SJSA1 (cell line): ENCODE measurements around the gene RASEF. TPM values are rescaled to one million over a fixed set of nuclear protein-coding genes. Genes with fewer than 3 reads are reported as not detected.
A peak's percentile ranks its signal among the peaks of the same experiment; 100 is the strongest.

Experiments used
- DNase-seq, 2 experiments: peaks; one replicate each; pipeline ENCODE4 v3.0.0-alpha.2; 2015 to 2020; ENCODE audit warnings: low spot score in 2 of 2, low read depth in 1 of 2
- H3K27ac ChIP-seq: fragments of 250-450 bp; sonication (Bioruptor Pico); 2 replicates; pipeline ENCODE4 v1.5.1; 2020; ENCODE audit warnings: mild to moderate bottlenecking, moderate library complexity
- H3K27me3 ChIP-seq: fragments of 250-450 bp; sonication (Bioruptor Pico); replicated peaks from 2 replicates; pipeline ENCODE4 v1.5.1; 2020; ENCODE audit warnings: mild to moderate bottlenecking, moderate library complexity
- H3K36me3 ChIP-seq: fragments of 250-450 bp; sonication (Bioruptor Pico); 2 replicates; pipeline ENCODE4 v1.5.1; 2020; ENCODE audit warnings: mild to moderate bottlenecking
- H3K4me1 ChIP-seq: fragments of 250-450 bp; sonication (Bioruptor Pico); replicated peaks from 2 replicates; pipeline ENCODE4 v1.6.1; 2021; ENCODE audit warnings: mild to moderate bottlenecking
- H3K4me3 ChIP-seq: fragments of 250-450 bp; sonication (Bioruptor Pico); 2 replicates; pipeline ENCODE4 v1.5.1; 2020; ENCODE audit warnings: mild to moderate bottlenecking
- H3K9me3 ChIP-seq: fragments of 250-450 bp; sonication (Bioruptor Pico); replicated peaks from 2 replicates; pipeline ENCODE4 v1.5.1; 2020; ENCODE audit warnings: mild to moderate bottlenecking
- total RNA-seq: library from RNA; depleted of rRNA; stranded (reverse); fragments of >200 nt; shearing (Covaris generic); gene quantifications from 2 replicates; pipeline ENCODE4 v1.2.3, GENCODE V29; 2014

The RASEF gene
- total RNA-seq, 1 experiment from 2014 or later, result 0.16 TPM

GRCh38 chr9:83069651-83070050, 6.7 kb upstream of the RASEF start:
- H3K27me3 ChIP-seq, result no peaks in the 10 kb centered on the region
- H3K27ac ChIP-seq, result no peak overlapping the region
- H3K9me3 ChIP-seq, result no peaks in the 10 kb centered on the region
- H3K4me1 ChIP-seq, result 0 out of 2 replicates have a peak, but pooled peaks cover 3% of the 10 kb centered on the region
- no peak overlapping the region for H3K4me3 ChIP-seq
- H3K36me3 ChIP-seq, result no peaks in the 10 kb centered on the region
- no peak for DNase-seq

GRCh38 chr9:83068414-83068813, 5.5 kb upstream of the RASEF start:
- Histone ChIP-seq H3K9me3 (no peaks in the 10 kb centered on the region), H3K4me3 (no peak overlapping the region), H3K4me1 (0 out of 2 replicates have a peak, but pooled peaks cover 3% of the 10 kb centered on the region), H3K27ac (no peak overlapping the region), H3K36me3 (no peaks in the 10 kb centered on the region), H3K27me3 (peaks cover 11% of the 10 kb centered on the region)
- no peak for DNase-seq

- peaks cover 5% of the 10 kb centered on the region; the same call in 1 of the 2 replicates for H3K9me3 ChIP-seq
- no peak overlapping the region for H3K27ac ChIP-seq
- peaks cover 9% of the 10 kb centered on the region for H3K4me1 ChIP-seq
- no peak overlapping the region for H3K4me3 ChIP-seq
- H3K27me3 ChIP-seq, result peaks cover 19% of the 10 kb centered on the region
- H3K36me3 ChIP-seq, result no peaks in the 10 kb centered on the region
- no peak for DNase-seq
These were observed 4.6 kb upstream of the RASEF start for GRCh38 chr9:83067579-83067978.

- no peak for DNase-seq
- Histone ChIP-seq H3K27me3 (peaks cover 27% of the 10 kb centered on the region), H3K4me1 (peaks cover 16% of the 10 kb centered on the region), H3K36me3 (no peaks in the 10 kb centered on the region), H3K9me3 (peaks cover 5% of the 10 kb centered on the region), H3K27ac (no peak overlapping the region), H3K4me3 (no peak overlapping the region)
These were observed 3.8 kb upstream of the RASEF start for GRCh38 chr9:83066771-83067170.

- H3K27me3 ChIP-seq, result peaks cover 35% of the 10 kb centered on the region
- DNase-seq, result no peak
- H3K4me3 ChIP-seq, result no peak overlapping the region
- H3K27ac ChIP-seq, result no peak overlapping the region
- peaks cover 16% of the 10 kb centered on the region for H3K4me1 ChIP-seq
- H3K9me3 ChIP-seq, result peaks cover 5% of the 10 kb centered on the region
- H3K36me3 ChIP-seq, result no peaks in the 10 kb centered on the region
These were observed 2.3 kb upstream of the RASEF start for GRCh38 chr9:83065233-83065632.

DNA sequence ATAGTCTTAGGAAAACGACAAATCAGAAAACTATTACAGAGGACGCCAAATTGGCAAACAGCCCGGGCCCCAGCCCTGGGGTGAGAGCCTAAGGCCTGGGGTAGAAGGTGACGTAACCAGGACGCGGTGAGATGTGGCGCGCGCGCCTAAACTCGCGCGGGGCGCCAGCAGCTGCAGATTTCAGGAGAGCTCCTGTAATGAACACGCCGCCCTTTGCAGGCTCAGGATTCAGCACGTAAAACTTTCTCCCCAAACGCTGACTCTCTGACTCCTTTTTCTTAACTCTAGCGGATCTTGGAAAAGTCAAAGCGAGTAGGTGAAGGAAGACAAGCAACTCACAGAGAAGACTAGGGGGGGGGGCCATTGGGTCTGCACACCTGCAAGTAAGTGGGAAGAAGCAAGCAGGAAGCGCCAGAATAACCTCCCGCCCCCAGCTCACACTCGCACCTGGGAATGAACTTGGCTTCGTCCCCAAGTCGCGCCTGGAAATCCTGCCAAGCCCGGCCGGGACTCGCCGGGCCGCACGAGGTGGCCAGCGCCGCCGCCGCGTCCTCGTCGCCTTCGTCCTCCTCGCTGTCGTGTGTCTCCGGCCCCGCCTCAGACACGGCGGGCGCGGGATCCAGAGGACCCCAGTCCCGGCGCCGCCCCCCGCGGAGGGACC, 822 bp downstream of the RASEF start:
- Histone ChIP-seq H3K36me3 (no peaks in the 10 kb centered on the region), H3K27ac (no peak overlapping the region), H3K27me3 (peaks cover 37% of the 10 kb centered on the region), H3K9me3 (peaks cover 5% of the 10 kb centered on the region), H3K4me1 (peaks cover 16% of the 10 kb centered on the region), H3K4me3 (peak overlapping the region; percentile 27)
- peak in 1 of 2 experiments; percentile 22 for DNase-seq

GRCh38 chr9:83061036-83061435, 1.9 kb downstream of the RASEF start:
- no peaks in the 10 kb centered on the region for H3K36me3 ChIP-seq
- peaks cover 37% of the 10 kb centered on the region for H3K27me3 ChIP-seq
- peaks cover 13% of the 10 kb centered on the region for H3K4me1 ChIP-seq
- no peak for DNase-seq
- H3K27ac ChIP-seq, result no peak overlapping the region
- H3K4me3 ChIP-seq, result no peak overlapping the region
- peaks cover 5% of the 10 kb centered on the region for H3K9me3 ChIP-seq

- DNase-seq, result no peak
These were observed 2.4 kb downstream of the RASEF start for GRCh38 chr9:83060556-83060955.

GRCh38 chr9:83059417-83059816, 3.5 kb downstream of the RASEF start:
- no peak for DNase-seq
- H3K36me3 ChIP-seq, result no peaks in the 10 kb centered on the region
- no peak overlapping the region for H3K4me3 ChIP-seq
- H3K9me3 ChIP-seq, result peaks cover 5% of the 10 kb centered on the region
- H3K27me3 ChIP-seq, result peaks cover 36% of the 10 kb centered on the region
- no peak overlapping the region for H3K27ac ChIP-seq
- peaks cover 13% of the 10 kb centered on the region for H3K4me1 ChIP-seq

More at GRCh38 chr9:83060556-83060955, 2.4 kb downstream of the RASEF start:
- peaks cover 37% of the 10 kb centered on the region for H3K27me3 ChIP-seq
- H3K36me3 ChIP-seq, result no peaks in the 10 kb centered on the region
- peaks cover 5% of the 10 kb centered on the region for H3K9me3 ChIP-seq
- H3K4me3 ChIP-seq, result no peak overlapping the region
- peaks cover 13% of the 10 kb centered on the region for H3K4me1 ChIP-seq
- no peak overlapping the region for H3K27ac ChIP-seq

DNA sequence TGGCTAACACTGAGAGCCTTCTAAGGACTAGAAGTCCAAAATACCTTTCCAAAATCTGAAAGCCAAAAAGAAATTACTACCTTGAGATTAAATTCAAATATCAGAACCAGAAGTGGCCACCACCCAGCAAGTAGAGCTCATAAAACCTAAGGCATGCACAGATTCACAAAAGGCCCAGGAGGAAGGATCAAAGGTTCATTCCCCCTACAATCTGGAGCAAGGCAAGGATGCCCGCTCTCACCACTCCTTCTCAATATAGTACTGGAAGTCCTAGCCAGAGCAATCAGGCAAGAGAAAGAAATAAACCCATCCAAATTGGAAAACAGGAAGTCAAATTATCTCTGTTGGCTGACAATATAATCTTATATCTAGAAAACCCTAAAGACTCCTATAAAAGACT, 6.0 kb downstream of the RASEF start:
- no peak for DNase-seq
- Histone ChIP-seq H3K4me1 (peaks cover under 1% of the 10 kb centered on the region), H3K36me3 (no peaks in the 10 kb centered on the region), H3K4me3 (no peak overlapping the region), H3K27me3 (peaks cover 11% of the 10 kb centered on the region), H3K9me3 (no peaks in the 10 kb centered on the region), H3K27ac (no peak overlapping the region)

DNA sequence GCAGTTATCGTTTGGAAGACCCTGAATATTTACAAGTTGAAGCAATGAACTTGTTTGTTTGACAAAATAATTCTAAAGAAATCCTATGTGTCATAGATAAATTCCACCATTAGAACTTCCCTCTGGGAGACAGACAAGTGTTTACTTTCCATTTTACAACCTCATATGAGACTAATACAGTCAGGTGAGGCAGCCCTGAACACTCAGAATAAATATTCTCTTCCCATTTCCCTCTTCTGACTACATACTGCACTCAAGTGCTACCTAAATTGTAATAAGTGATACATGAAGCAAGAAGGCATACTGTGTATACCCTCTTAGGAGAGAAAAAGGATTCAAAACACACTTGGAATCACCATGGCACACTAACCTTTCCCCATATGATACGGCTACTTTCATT, 6.8 kb downstream of the RASEF start:
- Histone ChIP-seq H3K9me3 (no peaks in the 10 kb centered on the region), H3K4me3 (no peak overlapping the region), H3K27me3 (0 out of 2 replicates have a peak, but pooled peaks cover 3% of the 10 kb centered on the region), H3K36me3 (no peaks in the 10 kb centered on the region), H3K27ac (no peak overlapping the region), H3K4me1 (no peaks in the 10 kb centered on the region)
- no peak for DNase-seq

DNA sequence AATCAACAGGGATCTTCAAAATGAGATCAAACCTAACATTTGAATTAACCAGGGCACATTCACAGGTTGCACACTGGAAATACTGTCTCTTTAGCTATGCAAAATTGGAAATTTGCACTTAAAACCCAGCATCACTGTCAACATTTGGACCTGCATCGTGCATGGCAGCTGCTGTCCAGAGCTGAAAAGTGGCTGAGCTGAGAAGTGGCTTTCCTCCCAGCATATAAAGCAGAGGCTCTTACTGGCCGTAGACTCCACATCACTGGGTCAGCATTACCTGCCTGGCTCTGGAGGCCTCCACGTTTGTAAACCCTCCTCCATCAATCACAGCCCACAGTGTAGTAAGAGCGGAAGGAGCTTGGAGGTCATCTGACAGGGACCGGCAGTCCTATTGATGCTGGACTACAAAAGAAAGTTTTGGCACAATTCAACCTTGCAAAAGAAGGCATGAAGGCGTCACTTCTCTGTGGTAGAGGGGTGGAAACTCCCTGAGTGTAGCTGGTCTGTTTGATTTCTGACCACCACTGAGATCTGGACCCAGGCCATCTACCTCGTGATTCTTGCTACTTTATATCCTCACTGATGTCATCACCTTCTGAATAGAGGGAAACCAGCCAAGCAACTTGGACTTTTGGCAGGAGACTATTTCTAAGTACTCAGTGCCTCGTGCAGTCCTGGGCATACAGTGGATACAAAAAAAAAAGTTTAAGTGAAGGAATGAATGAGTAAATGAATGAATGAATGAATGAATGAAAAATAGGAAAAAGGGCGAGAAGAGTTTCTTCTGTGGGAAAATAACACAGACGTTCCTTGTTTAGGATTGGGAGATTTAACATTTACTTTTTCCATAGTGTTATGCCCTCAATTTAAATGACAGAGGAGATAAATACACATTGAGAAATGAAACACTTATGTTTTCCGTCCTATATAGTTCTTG, 14.8 kb downstream of the RASEF start:
- Histone ChIP-seq H3K9me3 (no peaks in the 10 kb centered on the region), H3K4me3 (no peak overlapping the region), H3K36me3 (no peaks in the 10 kb centered on the region), H3K27ac (no peak overlapping the region), H3K27me3 (0 out of 2 replicates have a peak, but pooled peaks cover 8% of the 10 kb centered on the region), H3K4me1 (no peaks in the 10 kb centered on the region)
- DNase-seq, result no peak

DNA sequence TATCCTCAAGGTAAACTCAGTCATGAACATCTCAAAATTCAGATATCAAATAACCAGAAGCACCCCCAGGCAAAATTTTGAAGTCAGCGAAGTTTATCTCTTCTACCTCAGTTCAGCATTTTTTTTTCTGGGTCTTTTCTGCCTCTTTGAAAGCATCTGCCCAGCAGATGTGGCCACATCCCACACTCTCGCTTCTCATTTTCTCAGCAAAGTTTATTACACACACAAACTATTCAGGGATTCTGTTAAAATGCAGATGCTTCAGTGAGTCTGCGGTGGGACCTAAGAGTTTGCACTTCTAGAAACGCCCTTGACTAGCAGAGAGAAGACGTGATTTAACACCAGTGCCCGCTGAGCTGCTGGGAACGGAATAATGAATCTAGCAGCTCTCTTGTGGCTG, 19.3 kb downstream of the RASEF start:
- no peak for DNase-seq
- no peaks in the 10 kb centered on the region for H3K9me3 ChIP-seq
- 0 out of 2 replicates have a peak, but pooled peaks cover 4% of the 10 kb centered on the region for H3K4me1 ChIP-seq
- H3K27ac ChIP-seq, result no peak overlapping the region
- no peaks in the 10 kb centered on the region for H3K36me3 ChIP-seq
- H3K27me3 ChIP-seq, result 0 out of 2 replicates have a peak, but pooled peaks cover 8% of the 10 kb centered on the region
- H3K4me3 ChIP-seq, result no peak overlapping the region

GRCh38 chr9:83041771-83042170, 21.2 kb downstream of the RASEF start:
- Histone ChIP-seq H3K27me3 (0 out of 2 replicates have a peak, but pooled peaks cover 5% of the 10 kb centered on the region), H3K4me3 (no peak overlapping the region), H3K36me3 (no peaks in the 10 kb centered on the region), H3K4me1 (0 out of 2 replicates have a peak, but pooled peaks cover 4% of the 10 kb centered on the region), H3K27ac (no peak overlapping the region), H3K9me3 (no peaks in the 10 kb centered on the region)
- DNase-seq, result no peak
